ENCODE results near the gene ZXDC.

ZXDC gene

GRCh38 chr3:126498929-126499328, 23.2 kb upstream of the ZXDC start:
- Histone ChIP-seq H3K4me3 (ENCODE audit: low read depth, low read length) (no peak overlapping the region), H3K9me3 (ENCODE audit: severe bottlenecking) (no peaks in the 10 kb centered on the region), H3K36me3 (no peaks in the 10 kb centered on the region), H3K27me3 (ENCODE audit: insufficient read depth, low read depth, severe bottlenecking) (no peaks in the 10 kb centered on the region), H3K27ac (no peak overlapping the region)
- DNase-seq = no peak
- TF ChIP-seq, protein P1, sequence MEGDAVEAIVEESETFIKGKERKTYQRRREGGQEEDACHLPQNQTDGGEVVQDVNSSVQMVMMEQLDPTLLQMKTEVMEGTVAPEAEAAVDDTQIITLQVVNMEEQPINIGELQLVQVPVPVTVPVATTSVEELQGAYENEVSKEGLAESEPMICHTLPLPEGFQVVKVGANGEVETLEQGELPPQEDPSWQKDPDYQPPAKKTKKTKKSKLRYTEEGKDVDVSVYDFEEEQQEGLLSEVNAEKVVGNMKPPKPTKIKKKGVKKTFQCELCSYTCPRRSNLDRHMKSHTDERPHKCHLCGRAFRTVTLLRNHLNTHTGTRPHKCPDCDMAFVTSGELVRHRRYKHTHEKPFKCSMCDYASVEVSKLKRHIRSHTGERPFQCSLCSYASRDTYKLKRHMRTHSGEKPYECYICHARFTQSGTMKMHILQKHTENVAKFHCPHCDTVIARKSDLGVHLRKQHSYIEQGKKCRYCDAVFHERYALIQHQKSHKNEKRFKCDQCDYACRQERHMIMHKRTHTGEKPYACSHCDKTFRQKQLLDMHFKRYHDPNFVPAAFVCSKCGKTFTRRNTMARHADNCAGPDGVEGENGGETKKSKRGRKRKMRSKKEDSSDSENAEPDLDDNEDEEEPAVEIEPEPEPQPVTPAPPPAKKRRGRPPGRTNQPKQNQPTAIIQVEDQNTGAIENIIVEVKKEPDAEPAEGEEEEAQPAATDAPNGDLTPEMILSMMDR (IDR thresholded peaks at IDR 0.05; ENCODE audit: low read depth, low read length) = 0 out of 2 replicates have a peak, but pooled peaks have one; percentile 36

DNA sequence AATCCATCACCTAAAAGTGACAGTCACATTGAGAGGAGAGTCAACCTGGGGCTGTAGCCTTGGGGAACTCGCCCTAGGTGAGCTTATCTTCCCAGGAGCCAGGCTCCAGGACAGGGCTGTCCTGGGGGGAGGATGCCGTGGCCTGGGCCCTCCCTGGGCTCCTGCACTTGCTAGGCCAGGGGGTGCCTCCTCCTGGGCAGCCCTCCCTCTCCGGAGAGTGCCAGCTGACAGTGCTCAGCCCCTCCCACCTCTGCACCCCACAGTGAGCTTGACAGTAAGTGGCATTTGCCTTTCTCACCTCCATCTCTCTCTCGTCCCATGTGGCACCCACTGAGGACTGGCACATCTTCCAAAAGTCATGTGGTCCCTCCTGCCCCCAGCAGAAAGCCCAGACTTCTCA, 22.8 kb upstream of the ZXDC start:
- DNase-seq = no peak
- no peaks in the 10 kb centered on the region for H3K36me3 ChIP-seq
- TF ChIP-seq, protein P1 (IDR thresholded peaks at IDR 0.05; ENCODE audit: low read depth, low read length) = no peak
- H3K4me3 ChIP-seq (ENCODE audit: low read depth, low read length) = no peak overlapping the region
- no peaks in the 10 kb centered on the region for H3K27me3 ChIP-seq (ENCODE audit: insufficient read depth, low read depth, severe bottlenecking)
- H3K27ac ChIP-seq = no peak overlapping the region
- H3K9me3 ChIP-seq (ENCODE audit: severe bottlenecking) = no peaks in the 10 kb centered on the region

- no peak overlapping the region for H3K27ac ChIP-seq
- no peaks in the 10 kb centered on the region for H3K9me3 ChIP-seq (ENCODE audit: severe bottlenecking)
- TF ChIP-seq, protein P1 (IDR thresholded peaks at IDR 0.05; ENCODE audit: low read depth, low read length) = no peak
- H3K27me3 ChIP-seq (ENCODE audit: insufficient read depth, low read depth, severe bottlenecking) = no peaks in the 10 kb centered on the region
- H3K36me3 ChIP-seq = no peaks in the 10 kb centered on the region
- H3K4me3 ChIP-seq (ENCODE audit: low read depth, low read length) = no peak overlapping the region
- no peak for DNase-seq
Measured at GRCh38 chr3:126497956-126498355, 22.3 kb upstream of the ZXDC start.

DNA sequence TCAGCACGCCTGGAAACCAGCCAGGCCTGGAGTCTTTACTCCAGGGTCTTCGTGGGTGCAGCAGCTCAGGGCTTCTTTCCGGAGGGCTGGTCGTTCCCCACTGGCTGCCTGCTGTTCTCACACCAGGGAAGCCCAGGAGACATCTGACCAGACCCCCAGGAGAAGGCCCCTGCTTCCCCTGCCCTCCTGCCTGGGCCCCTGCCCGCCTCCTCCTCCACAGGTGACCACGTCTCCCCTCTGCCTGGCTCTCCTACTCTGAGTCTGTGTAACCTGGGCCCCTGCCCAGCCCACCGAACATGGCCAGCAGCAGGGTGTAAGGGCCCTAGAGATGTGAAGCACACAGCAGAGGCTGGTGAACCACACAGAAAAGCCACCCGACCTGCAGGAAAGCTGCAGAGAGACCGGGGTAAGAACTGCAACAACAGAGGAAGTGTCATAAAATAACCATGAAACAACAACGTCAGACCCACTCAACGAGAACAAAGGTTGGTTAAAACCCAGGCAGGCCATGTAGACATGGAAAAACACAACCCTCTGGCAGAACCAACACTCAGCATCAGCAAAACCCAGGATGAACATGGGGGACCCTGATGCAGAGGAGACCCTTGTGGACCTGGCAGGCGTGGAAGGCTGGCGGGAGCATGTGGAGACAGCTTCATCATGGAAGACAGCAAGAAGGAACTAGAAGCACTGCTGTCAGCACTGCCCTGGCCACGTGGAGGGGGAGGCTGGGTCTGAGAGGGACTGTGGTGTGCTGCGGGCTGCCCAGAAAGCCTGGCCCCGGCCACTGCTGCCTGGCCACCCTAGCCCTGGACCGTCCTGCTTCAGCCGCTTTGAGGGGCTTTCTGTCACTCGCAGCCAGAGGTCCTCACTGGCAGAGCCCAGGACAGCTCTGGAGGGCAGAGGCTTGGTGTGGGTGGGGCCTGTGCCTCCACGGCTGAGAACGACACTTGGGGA, 21.5 kb upstream of the ZXDC start:
- Histone ChIP-seq H3K9me3 (ENCODE audit: severe bottlenecking) (no peaks in the 10 kb centered on the region), H3K36me3 (no peaks in the 10 kb centered on the region), H3K27ac (no peak overlapping the region), H3K4me3 (ENCODE audit: low read depth, low read length) (no peak overlapping the region), H3K27me3 (ENCODE audit: insufficient read depth, low read depth, severe bottlenecking) (no peaks in the 10 kb centered on the region)
- no peak for DNase-seq
- TF ChIP-seq, protein P1 (IDR thresholded peaks at IDR 0.05; ENCODE audit: low read depth, low read length) = no peak

DNA sequence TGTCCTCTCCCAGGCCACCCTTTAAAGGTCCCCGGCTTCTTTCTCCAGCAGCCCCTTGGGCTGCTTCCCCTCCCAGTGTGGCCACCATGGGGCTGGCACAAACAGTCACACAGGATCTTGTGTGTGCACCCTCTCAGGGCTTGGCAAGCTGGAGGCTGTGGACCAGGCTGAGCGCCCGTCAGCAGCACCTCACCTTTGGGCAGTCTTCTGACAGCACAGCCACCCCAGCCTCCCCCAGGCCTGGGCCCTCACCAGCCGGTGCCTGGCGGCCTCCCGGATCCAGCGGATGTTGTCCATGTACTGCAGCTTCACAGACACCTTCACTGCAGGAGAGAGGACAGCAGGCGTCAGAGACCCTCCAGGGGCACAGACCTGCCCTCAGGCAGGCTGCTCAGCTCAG, 20.1 kb upstream of the ZXDC start:
- Histone ChIP-seq H3K27ac (no peak overlapping the region), H3K4me3 (ENCODE audit: low read depth, low read length) (no peak overlapping the region), H3K27me3 (ENCODE audit: insufficient read depth, low read depth, severe bottlenecking) (no peaks in the 10 kb centered on the region), H3K9me3 (ENCODE audit: severe bottlenecking) (no peaks in the 10 kb centered on the region), H3K36me3 (no peaks in the 10 kb centered on the region)
- TF ChIP-seq, protein P1 (IDR thresholded peaks at IDR 0.05; ENCODE audit: low read depth, low read length) = no peak
- DNase-seq = no peak

DNA sequence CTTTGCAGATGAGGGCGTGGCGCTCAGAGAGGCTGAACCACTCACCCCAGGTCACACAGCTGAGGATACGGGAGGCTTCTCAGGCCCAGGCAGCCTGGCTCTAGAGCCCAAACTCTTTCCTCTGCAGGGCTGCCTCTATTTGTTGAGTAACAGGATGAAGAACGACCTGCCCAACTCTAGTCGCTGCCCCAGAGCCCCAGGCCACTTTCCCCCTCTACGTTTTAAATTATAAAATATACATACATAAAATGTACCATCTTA, 19.2 kb upstream of the ZXDC start:
- DNase-seq = no peak

More for the DNA sequence above, 19.2 kb upstream of the ZXDC start:
- H3K4me3 ChIP-seq (ENCODE audit: low read depth, low read length) = no peak overlapping the region
- H3K9me3 ChIP-seq (ENCODE audit: severe bottlenecking) = no peaks in the 10 kb centered on the region
- TF ChIP-seq, protein P1 (IDR thresholded peaks at IDR 0.05; ENCODE audit: low read depth, low read length) = no peak
- no peaks in the 10 kb centered on the region for H3K36me3 ChIP-seq
- H3K27ac ChIP-seq = no peak overlapping the region
- H3K27me3 ChIP-seq (ENCODE audit: insufficient read depth, low read depth, severe bottlenecking) = no peaks in the 10 kb centered on the region
